ENCODE measurements around the gene WDR72.

DNA sequence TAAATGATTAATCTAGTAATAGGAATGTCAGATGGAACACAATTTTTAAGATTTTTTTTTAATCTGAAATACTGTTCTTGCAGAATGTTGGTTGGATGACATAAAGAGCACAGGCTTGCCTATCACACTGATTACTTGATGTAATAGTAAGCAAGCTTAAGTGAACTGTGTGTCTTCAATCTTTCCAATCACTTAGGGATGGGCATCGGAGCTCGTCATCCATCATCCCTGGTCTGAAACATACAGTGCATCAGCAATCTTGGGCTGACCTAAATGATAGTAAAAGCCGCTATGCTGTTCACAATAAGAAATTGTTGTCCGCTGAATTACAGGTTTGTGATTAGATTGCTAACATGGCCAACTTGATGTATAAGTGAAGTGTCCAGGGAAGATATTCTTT lies 195.8 kb downstream of the WDR72 start:
- no peak for TF ChIP-seq CTCF (IDR thresholded peaks at IDR 0.05)
- TF ChIP-seq POLR2A (IDR thresholded peaks at IDR 0.05) = no peak

All from testis (tissue), 2 donors.